ENCODE data around the gene TYW1B.
"Not testable (repeated sequence)": the region's sequence is repeated elsewhere in the genome, so short reads cannot be mapped to it uniquely, and the experiment has no call there.

The TYW1B gene

GRCh38 chr7:72550454-72550853, 277.5 kb downstream of the TYW1B start:
- not testable (repeated sequence) for DNase-seq (ENCODE audit: low spot score)

DNA sequence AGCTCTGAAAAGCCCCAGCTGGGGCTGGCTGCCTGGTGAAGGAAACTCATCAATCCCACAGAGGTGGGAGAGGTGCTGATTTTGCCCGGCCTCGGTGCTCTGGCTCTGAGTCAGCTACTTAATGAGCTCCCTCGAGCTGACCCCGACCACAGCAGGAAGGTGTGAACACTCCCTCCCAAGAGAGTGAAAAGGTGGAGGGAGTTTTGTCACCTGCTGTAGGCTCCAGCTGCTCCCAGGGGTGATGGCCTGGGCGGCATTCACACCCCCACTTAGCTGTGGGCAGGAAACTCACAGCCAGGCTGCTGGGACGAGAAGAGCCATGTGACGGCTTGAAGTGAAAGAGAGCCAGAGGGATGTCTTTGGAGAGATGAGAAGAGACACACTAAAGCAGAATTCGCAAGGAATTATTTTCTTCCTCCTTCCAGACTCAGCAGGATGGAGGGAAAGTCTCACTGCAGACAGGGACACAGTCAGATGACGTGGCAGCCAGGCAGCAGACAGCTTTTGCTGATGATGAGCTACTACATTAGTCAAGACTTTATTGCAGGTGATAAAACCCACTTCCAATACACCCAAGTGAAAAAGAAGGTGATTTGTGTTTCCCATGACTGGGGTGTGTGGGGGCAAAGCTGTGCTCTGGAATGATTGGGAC, 281.3 kb downstream of the TYW1B start:
- not testable (repeated sequence) for DNase-seq (ENCODE audit: low spot score)

DNA sequence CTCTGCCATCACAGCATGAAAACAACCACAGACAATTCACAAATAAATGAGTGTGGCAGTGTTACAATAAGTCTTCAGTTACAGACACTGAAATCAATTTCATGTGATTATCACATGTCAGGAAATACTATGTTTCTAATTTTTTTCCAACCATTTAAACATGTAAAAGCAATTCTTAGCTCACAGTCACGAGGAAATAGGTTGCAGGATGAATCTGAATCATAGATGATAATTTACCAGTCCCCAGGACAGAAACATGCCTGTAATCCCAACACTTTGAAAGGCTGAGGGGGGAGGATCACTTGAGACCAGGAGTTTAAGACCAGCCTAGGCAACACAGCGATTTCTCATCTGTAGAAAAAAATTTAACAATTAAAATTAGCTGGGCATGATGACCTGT, 283.5 kb downstream of the TYW1B start:
- DNase-seq (ENCODE audit: low spot score): not testable (repeated sequence)

GRCh38 chr7:72540923-72541322, 287.1 kb downstream of the TYW1B start:
- no peak for DNase-seq (ENCODE audit: low spot score)

DNA sequence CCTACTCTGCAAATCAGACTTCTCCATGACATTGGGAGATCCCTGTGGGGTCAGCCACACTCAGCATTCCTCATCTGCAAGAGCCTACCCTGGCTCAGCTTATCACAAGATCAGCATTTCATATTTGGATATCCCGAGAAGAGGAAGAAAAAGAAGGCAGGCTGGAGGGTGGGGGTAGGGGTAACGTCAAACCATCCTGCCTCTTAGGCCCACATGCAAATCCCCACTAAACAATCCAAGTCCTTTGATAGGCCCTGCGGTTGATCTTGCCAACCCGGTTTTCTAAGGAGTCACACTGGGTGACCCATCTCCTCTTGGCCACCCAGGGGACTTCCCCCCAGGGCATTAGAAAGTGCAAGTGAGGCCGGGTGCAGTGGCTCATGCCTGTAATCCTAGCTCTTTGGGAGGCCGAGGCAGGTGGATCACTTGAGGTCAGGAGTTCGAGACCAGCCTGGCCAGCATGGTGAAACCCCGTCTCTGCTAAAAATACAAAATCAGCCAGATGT, 287.8 kb downstream of the TYW1B start:
- no peak for DNase-seq (ENCODE audit: low spot score)

DNA sequence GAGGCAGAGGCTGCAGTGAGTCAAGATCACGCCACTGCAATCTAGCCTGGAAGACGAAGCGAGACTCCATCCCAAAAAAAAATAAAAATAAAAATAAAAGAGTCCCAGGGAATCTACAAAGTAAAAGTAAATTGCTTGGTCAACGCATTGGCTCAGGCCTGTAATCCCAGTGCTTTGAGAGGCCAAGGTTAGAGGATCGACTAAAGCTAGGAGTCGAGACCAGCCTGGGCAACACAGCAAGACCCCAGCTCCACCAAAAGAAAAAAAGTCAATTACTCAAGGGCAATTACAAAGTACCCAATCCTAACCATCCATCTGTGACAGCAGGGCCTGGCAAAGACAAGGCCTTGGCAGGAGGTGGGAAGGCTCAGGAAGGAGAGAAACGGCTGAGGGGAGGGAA, 288.3 kb downstream of the TYW1B start:
- no peak for DNase-seq (ENCODE audit: low spot score)

DNA sequence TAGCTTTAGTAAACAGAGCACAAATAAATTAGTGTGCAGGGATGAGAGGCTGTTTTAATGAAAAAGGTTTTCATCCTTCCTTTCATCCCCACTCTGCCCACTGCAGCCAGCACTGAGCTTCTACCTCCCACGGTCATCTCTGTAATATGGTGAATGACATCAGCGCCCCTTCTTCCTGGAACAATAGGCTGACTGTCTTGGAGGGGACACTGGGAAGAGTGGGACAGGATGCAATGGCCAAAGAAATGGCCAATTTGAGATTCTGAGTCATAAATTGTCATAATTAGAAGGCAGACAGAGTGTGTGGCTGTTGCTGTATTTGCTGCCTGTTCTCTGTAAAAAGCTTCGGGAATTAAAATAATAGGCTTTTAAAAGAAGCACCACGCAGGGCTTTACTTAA, 289.1 kb downstream of the TYW1B start:
- no peak for DNase-seq (ENCODE audit: low spot score)

DNA sequence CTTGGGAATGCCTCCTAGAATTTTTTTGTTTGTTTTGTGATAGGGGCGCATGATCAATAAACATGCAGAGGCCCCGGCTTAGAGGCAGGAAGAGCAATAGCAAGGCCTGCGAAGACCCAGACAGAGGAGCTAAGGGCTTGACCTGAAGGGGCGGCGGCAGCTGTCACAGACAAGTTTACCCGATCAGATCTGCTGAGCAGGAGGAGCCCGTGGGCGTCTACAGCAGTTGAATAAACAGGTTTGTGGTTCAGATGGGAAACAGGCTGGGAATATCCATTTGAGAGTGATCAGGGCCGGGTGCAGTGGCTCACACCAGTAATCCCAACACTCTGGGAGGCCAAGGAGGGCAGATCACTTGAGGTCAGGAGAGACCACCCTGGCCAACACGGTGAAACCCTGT, 289.9 kb downstream of the TYW1B start:
- DNase-seq (ENCODE audit: low spot score): no peak

DNA sequence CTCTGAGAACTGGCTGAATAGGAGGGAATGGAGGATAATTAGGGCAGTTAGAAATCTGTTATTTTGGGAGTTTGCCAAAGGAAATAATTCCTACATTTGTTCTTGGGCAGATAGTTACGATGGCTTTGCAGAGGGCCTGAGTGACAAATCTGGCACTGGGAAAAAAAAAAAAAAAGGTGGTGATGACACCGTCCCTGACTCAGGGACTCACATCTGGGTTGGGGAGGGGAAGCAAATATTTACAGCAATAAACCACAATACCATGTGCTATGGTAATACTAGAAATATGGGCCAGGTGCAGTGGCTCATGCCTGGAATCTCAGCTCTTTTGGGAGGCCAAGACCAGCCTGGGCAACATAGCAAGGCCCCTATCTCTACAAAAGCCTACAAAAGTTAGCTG, 292.0 kb downstream of the TYW1B start:
- DNase-seq (ENCODE audit: low spot score): not testable (repeated sequence)

- DNase-seq (ENCODE audit: low spot score): not testable (repeated sequence)
Observed at GRCh38 chr7:72531048-72531447, 297.0 kb downstream of the TYW1B start.
